OCI-LY1 (cell line): ENCODE results near the gene NDUFAF5.

Experiments used
- CTCF ChIP-seq: fragments of 200-600 bp; sonication (generic), shearing (Covaris generic); IDR thresholded peaks from 2 replicates; pipeline ENCODE4 v1.5.1; 2017; ENCODE audit warnings: mild to moderate bottlenecking, antibody characterized with exemption, low read length, moderate library complexity, mixed read lengths
- EZH2 ChIP-seq: fragments of 200-600 bp; sonication (generic), shearing (Covaris generic); IDR thresholded peaks from 2 replicates; pipeline ENCODE4 v1.8.0; 2017; ENCODE audit warnings: borderline replicate concordance, mixed run types, mild to moderate bottlenecking, antibody characterized with exemption, low read length, moderate library complexity, mixed read lengths

GRCh38 chr20:13799974-13800373 is 15.1 kb downstream of the NDUFAF5 start:
- TF ChIP-seq CTCF = no peak
- no peak for TF ChIP-seq EZH2
